Coronary artery (tissue), 2 donors: ENCODE results near the gene BATF2.

ENCODE experiments used
- DNase-seq: peaks from one replicate; pipeline ENCODE4 v3.0.0-alpha.2; 2017; ENCODE audit warnings: low spot score
- H3K27ac ChIP-seq, 2 donors: fragments of 200-600 bp; sonication (generic); one replicate each; pipeline ENCODE4 v1.5.1; 2016 to 2019
- H3K4me3 ChIP-seq: fragments of 200-600 bp; sonication (generic); 2 replicates; pipeline ENCODE4 v1.5.1; 2016; ENCODE audit warnings: mild to moderate bottlenecking, moderate library complexity
- TF ChIP-seq, protein P1 (sequence below): fragments of 200-600 bp; sonication (generic); IDR thresholded peaks from one replicate; pipeline ENCODE4 v1.5.1; 2019; ENCODE audit warnings: antibody characterized with exemption

The BATF2 gene

GRCh38 chr11:64998690-64999431 lies 2.1 kb upstream of the BATF2 start:
- no peak overlapping the region for H3K27ac ChIP-seq

GRCh38 chr11:64998141-64998540 lies 1.4 kb upstream of the BATF2 start:
- no peak for DNase-seq
- Histone ChIP-seq H3K27ac (no peak overlapping the region), H3K4me3 (no peak overlapping the region)
- TF ChIP-seq, protein P1, sequence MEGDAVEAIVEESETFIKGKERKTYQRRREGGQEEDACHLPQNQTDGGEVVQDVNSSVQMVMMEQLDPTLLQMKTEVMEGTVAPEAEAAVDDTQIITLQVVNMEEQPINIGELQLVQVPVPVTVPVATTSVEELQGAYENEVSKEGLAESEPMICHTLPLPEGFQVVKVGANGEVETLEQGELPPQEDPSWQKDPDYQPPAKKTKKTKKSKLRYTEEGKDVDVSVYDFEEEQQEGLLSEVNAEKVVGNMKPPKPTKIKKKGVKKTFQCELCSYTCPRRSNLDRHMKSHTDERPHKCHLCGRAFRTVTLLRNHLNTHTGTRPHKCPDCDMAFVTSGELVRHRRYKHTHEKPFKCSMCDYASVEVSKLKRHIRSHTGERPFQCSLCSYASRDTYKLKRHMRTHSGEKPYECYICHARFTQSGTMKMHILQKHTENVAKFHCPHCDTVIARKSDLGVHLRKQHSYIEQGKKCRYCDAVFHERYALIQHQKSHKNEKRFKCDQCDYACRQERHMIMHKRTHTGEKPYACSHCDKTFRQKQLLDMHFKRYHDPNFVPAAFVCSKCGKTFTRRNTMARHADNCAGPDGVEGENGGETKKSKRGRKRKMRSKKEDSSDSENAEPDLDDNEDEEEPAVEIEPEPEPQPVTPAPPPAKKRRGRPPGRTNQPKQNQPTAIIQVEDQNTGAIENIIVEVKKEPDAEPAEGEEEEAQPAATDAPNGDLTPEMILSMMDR = no peak

More at GRCh38 chr11:64998690-64999431, 2.1 kb upstream of the BATF2 start:
- no peak overlapping the region for H3K4me3 ChIP-seq
- TF ChIP-seq, protein P1 = no peak
- no peak for DNase-seq

DNA sequence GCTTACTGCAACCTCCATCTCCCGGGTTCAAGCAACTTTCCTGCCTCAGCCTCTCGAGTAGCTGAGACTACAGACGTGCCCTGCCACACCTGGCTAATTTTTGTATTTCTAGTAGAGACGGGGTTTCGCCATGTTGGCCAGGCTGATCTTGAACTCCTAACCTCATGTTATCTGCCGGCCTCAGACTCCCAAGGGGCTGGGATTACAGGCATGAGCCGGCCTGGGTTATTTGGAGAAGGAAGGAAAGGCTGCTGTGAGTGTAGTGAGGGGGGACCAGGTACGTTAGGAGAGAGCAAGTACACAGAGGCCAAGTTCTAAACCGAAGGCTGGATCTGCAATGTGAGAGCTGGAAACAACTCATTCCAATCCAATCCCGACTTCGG lies 453 bp downstream of the BATF2 start:
- Histone ChIP-seq H3K27ac (peak overlapping the region; percentile 73 to 84), H3K4me3 (peak overlapping the region; percentile 74)
- TF ChIP-seq, protein P1 = no peak

GRCh38 chr11:64994318-64994717 lies 2.5 kb downstream of the BATF2 start:
- Histone ChIP-seq H3K4me3 (no peak overlapping the region), H3K27ac (no peak overlapping the region)
- DNase-seq = no peak
- TF ChIP-seq, protein P1 = no peak

More for the DNA sequence above, 453 bp downstream of the BATF2 start:
- no peak for DNase-seq

GRCh38 chr11:64990222-64990923 lies 6.4 kb downstream of the BATF2 start:
- no peak overlapping the region for H3K27ac ChIP-seq
- TF ChIP-seq, protein P1 = no peak
- no peak for DNase-seq
- H3K4me3 ChIP-seq = peak overlapping the region; percentile 20

DNA sequence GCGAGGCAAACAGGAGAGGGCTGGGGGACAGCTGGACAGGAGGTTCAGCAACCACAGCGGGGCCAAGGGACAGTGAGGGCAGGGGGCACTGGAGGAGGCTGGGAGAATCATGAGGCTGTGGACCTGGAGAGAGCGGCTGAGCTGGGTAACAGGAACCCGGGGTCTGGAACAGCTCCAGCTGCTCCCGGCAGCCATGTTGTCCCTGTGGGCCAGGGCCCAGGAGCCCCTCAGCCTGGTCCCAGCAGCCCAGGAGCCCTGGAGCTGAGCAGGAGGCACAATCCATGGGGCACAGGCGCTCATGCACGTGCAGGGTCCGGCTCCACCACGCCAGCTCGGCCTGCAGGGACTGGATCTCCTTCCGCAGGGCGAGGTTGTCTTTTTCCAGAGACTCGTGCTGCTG lies 7.4 kb downstream of the BATF2 start:
- Histone ChIP-seq H3K4me3 (peak overlapping the region; percentile 20), H3K27ac (peak overlapping the region in 1 of 2 donors; percentile 22)
- DNase-seq = no peak
- TF ChIP-seq, protein P1 = no peak
